PFSK-1 (cell line): Measurements from ENCODE around the gene RNASE7.

Source experiments
- FOXP2 ChIP-seq: optimal IDR thresholded peaks from 2 replicates; pipeline ENCODE3; 2011; ENCODE audit warnings: borderline replicate concordance, control low read depth, inconsistent platforms; ENCODE audit not compliant: insufficient read depth; ENCODE audit errors: extremely low read length, extremely low read depth
- POLR2AphosphoS5 ChIP-seq: IDR thresholded peaks from 2 replicates; pipeline ENCODE4 v1.6.1; 2012; ENCODE audit warnings: low read depth, mild to moderate bottlenecking, control low read depth, low read length, moderate library complexity
- REST ChIP-seq, 2 experiments: IDR thresholded peaks; 2 replicates each; pipeline versions ENCODE4 v1.6.1 to v1.8.0; 2011 to 2012; ENCODE audit warnings: low read depth in 2 of 2, low read length in 2 of 2, control low read depth in 1 of 2, inconsistent platforms in 1 of 2, mild to moderate bottlenecking in 1 of 2, moderate library complexity in 1 of 2; ENCODE audit not compliant: insufficient read depth in 1 of 2
- SIN3A ChIP-seq: IDR thresholded peaks from 2 replicates; pipeline ENCODE4 v1.6.1; 2012; ENCODE audit warnings: mild to moderate bottlenecking, low read length, moderate library complexity, borderline replicate concordance; ENCODE audit not compliant: insufficient read depth
- TAF1 ChIP-seq: IDR thresholded peaks from 2 replicates; pipeline ENCODE4 v1.6.1; 2012; ENCODE audit warnings: low read length, control low read depth, borderline replicate concordance; ENCODE audit not compliant: insufficient read depth

The RNASE7 gene

DNA sequence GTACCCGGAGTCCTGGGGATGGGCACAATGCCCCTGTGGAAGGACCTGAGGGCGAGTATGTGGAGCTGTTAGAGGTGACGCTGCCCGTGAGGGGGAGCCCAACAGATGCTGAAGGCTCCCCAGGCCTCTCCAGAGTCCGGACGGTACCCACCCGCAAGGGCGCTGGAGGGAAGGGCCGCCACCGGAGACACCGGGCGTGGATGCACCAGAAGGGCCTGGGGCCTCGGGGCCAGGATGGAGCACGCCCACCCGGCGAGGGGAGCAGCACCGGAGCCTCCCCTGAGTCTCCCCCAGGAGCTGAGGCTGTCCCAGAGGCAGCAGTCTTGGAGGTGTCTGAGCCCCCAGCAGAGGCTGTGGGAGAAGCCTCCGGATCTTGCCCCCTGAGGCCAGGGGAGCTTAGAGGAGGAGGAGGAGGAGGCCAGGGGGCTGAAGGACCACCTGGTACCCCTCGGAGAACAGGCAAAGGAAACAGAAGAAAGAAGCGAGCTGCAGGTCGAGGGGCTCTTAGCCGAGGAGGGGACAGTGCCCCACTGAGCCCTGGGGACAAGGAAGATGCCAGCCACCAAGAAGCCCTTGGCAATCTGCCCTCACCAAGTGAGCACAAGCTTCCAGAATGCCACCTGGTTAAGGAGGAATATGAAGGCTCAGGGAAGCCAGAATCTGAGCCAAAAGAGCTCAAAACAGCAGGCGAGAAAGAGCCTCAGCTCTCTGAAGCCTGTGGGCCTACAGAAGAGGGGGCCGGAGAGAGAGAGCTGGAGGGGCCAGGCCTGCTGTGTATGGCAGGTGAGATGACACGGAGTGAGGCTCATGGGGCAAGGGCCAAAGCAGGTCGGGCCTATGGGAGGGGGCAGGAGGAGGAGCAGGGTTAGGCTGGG, 32.5 kb downstream of the RNASE7 start:
- TF ChIP-seq FOXP2: no peak
- TF ChIP-seq POLR2AphosphoS5: no peak
- TF ChIP-seq REST (IDR thresholded peaks at IDR 0.05; ENCODE audit: insufficient read depth in 1 of 2, low read depth in 2 of 2, low read length in 2 of 2): no peak
- TF ChIP-seq TAF1: no peak
- no peak for TF ChIP-seq SIN3A

GRCh38 chr14:21075719-21076437, 33.7 kb downstream of the RNASE7 start:
- no peak for TF ChIP-seq FOXP2
- TF ChIP-seq POLR2AphosphoS5: no peak
- TF ChIP-seq TAF1: no peak
- no peak for TF ChIP-seq SIN3A
- no peak for TF ChIP-seq REST (IDR thresholded peaks at IDR 0.05; ENCODE audit: insufficient read depth in 1 of 2, low read depth in 2 of 2, low read length in 2 of 2)

DNA sequence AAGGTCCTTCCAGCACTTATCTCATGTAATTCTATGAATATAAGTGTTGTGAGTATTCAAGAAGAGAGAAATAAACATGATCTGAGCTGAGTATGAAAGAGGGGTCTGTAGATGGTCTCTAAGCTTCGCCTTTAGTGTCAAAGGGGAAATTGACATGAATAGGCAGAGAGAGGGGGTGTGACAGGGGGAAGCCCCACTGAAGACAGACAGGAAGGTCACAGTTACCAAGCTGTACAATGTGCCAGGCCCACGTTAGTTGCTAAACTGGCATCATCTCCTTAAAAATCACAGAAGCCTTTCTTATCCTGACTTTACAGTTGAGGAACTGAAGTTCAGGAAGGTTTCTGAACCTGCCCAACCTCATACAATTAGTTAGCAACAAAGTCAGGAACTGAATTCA, 35.5 kb downstream of the RNASE7 start:
- TF ChIP-seq REST (IDR thresholded peaks at IDR 0.05; ENCODE audit: insufficient read depth in 1 of 2, low read depth in 2 of 2, low read length in 2 of 2) (no peak), TAF1 (no peak), POLR2AphosphoS5 (no peak), FOXP2 (no peak), SIN3A (no peak)

- TF ChIP-seq REST (IDR thresholded peaks at IDR 0.05; ENCODE audit: insufficient read depth in 1 of 2, low read depth in 2 of 2, low read length in 2 of 2) (no peak), FOXP2 (no peak), TAF1 (no peak), POLR2AphosphoS5 (no peak), SIN3A (no peak)
Measured at GRCh38 chr14:21078287-21078686, 36.1 kb downstream of the RNASE7 start.
